ENCODE data around the gene SREBF1.

SREBF1 gene

DNA sequence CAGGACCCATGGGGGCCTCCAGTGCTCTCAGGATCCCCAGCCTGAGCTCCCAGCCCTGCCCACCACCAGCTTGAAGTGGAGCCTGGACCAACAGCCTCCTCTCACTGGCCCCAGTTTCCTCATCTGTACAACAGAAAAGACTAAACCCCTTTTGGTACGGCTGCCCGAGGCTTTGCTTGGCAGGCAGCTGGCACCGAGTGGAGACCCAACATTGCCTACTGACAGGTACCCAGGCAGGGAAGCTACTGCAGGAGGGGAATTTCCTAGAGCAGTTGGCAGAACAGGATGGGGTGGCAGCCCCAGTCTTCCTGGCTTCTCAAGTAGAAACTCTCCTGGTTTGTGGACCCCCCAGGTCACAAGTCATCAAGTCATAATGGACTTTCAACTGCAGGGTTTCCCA is 14.2 kb downstream of the SREBF1 start:
- no peak for DNase-seq

DNA sequence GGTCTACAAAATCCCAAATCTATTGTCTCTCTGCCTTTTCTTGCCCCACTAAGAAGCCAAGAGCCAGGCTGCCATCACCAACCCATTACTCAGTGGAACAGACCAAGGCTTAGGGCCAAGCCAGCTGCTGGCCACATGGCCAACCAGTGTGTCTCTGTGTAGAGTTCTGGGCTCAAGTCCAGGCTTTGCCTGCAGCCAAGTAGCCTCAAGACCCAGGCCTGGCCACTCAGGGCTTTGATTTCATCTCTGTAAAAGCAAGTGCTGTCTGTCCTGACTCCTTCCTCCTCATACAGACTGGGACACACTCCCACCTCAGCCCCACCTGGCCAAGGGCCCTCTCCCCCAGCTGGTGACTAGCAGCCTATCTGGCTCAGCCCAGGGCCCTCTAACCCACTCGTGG is 14.6 kb downstream of the SREBF1 start:
- no peak for DNase-seq

- no peak for DNase-seq
Measured at GRCh38 chr17:17820463-17821158, 16.2 kb downstream of the SREBF1 start.

GRCh38 chr17:17820046-17820445 is 16.7 kb downstream of the SREBF1 start:
- DNase-seq = no peak

GRCh38 chr17:17819561-17819995 is 17.2 kb downstream of the SREBF1 start:
- peak in 1 of 4 experiments; percentile 11 for DNase-seq

- no peak for DNase-seq
Measured at GRCh38 chr17:17819111-17819510, 17.7 kb downstream of the SREBF1 start.

DNA sequence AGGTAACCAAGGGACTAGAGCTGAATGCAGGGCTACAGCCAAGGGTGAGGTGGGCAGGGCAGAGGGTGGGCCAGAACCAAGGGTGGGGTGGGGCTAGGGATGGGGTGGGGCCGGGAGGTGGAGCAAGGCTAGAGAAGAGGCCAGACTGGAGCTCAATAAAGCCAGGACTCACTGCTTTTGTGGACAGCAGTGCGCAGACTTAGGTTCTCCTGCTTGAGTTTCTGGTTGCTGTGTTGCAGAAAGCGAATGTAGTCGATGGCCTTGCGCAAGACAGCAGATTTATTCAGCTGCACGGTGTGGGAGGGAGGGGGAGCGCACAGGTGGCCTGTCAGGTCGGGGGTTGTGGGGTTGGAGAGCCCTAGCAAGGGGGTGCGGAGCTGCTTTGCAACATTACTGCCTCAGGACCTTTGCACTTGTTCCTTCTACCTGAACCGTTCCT is 18.7 kb downstream of the SREBF1 start:
- DNase-seq = no peak

DNA sequence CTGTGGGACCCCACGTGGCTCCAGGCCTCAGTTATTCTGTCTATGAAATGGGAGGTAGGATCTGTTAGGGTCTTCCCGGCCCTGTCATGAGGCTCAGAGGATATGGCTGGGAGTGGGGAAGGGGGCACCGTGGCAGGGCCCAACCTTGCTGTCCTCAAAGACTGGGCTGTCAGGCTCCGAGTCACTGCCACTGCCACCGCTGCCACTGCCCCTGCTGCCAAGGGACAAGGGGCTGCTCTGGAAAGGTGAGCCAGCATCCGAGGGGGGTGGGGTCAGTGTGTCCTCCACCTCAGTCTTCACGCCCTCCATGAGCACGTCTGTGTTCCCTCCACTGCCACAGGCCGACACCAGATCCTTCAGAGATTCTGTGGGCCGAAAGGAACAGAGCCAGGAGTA is 19.2 kb downstream of the SREBF1 start:
- DNase-seq = no peak

DNA sequence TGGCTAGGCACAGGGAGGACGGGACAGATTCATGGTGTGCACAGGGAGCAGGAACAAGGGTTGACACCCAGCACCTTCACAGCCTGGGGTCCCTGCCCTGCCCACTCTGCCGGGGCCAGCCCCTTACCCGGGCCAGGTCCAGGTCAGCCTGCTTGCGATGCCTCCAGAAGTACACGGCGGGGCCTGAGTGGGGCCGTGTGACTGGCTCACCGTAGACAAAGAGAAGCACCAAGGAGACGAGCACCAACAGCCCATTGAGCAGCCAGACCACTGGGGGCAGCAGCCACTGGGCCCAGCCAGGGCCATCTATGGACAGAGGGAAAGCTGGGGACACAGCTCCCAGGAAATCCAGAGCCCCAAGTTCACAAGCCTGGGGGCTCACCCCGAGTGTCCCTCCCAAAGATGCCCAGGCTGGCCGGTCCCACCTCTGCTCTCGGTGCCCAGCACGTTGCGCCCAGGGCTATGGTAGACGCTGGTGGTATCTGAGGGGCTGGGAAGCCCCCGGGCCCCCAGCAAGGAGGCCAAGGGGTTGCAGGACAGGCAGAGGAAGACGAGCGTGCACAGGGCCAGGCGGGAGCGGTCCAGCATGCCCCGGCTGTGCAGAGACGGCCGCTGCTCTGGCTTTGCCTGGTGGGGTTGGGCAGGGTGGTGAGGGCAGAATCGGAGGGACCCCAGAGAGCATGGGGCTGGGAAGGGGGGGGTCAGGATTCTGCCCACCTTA is 19.8 kb downstream of the SREBF1 start:
- no peak for DNase-seq

GRCh38 chr17:17816240-17816814 is 20.5 kb downstream of the SREBF1 start:
- no peak for DNase-seq

DNA sequence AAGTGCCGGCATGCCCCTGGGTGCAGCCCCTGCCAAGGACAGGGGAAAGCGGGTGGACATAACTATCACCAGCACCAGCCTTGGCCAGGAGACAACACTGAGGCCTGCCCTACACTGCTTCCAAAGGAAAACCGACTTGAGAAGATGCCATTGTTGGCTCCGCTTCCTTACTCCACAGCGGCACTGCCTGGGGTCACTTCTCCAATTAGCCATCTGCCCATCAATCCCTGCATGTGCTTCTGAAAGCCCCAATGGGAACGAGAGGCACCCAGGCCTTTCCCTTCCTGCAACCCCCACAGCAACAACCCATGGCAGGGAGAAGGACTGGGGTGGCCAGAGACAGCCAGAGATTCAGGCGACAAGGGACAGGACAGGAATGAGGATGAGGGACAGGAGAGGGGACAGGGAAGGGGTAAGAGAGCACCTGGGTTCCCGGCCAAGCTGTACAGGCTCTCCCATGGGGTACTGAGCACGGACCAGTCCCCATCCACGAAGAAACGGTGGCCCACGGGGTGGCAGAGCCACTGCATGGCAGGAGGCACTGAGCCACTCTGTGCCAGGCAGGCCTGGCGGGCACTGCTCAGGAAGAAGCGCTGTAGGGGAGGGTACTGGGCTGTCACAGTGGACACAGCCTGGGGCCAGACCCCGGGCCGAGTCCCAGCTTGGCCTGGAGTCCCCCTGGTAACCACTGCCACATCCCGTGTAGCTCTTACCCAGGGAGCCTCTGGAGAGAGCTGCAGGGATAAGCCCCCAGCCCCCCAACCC is 21.2 kb downstream of the SREBF1 start:
- no peak for DNase-seq

- no peak for DNase-seq
Measured at GRCh38 chr17:17815062-17815406, 21.8 kb downstream of the SREBF1 start.

DNA sequence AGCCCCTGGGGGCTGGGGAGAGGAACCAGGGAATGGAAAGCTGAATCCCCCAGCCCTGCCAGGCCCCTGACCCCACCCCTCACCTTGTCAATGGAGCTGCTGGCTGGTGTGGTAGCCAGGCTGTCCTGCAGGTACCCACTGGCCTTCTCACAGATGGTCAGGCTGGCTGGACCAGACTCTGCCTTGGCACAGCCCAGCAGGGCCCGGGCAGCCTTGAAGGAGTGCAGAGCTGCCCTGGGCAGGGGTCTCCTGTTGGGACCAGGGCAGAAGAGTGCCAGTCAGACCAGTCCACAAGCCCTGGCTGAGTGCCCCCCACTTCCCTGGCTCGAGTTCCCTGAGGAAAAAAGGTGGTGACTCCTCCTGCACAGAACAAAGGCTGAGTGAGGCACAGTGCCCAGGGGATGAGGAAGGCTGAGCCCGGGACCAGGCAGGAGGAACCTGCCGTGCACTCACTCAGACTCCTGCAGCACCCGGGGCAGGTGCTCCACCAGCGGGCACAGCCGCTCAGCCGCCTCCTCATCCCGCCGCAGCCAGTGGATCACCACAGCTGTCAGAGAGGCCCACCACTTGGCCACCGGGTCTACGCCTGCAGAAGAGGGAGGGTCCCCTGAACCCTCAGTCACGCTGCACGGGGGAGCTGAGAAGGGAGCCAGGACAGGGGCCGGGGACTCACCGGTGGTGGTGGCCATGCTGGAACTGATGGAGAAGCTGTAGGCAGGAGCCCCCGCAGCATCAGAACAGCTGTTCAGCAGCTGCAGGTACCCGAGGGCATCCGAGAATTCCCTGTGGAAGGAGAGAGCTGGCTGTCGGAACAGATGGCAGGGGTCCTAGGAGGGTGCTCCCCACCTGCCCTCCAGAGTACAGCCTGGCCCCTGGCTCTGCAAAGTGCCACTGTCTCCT is 22.4 kb downstream of the SREBF1 start:
- DNase-seq = no peak

- DNase-seq = no peak
Measured at GRCh38 chr17:17813725-17814095, 23.1 kb downstream of the SREBF1 start.

DNA sequence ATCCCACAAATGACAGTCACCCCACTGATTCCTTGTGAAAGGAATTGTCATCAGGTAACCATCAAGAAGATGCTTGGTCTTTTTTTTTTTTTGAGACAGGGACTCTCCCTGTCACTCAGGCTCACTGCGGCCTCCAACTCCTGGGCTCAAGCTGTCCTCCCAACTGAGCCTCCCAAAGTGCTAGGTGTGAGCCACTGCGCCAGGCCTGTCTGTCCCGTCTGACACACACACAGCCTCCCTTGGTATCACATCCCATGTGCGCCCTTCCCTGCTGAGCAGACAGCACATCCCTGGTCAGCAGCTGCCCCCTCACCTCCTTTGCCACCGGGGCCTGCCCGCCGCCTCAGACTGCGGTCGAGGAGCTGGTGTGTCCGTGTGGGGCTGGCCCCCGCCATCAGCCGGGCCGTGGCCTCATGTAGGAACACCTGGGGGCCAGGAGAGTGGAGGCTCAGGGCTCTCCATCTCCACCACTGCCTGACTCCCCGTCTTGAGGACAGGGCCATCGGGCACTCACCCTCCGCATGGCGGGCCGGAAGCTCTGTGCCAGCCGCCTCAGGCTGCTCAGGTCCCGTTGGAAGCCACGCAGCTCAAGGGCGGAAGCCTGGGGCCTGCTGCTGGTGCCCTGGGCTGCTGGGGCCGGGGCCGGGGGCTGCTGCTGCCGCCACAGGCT is 23.6 kb downstream of the SREBF1 start:
- no peak for DNase-seq

DNA sequence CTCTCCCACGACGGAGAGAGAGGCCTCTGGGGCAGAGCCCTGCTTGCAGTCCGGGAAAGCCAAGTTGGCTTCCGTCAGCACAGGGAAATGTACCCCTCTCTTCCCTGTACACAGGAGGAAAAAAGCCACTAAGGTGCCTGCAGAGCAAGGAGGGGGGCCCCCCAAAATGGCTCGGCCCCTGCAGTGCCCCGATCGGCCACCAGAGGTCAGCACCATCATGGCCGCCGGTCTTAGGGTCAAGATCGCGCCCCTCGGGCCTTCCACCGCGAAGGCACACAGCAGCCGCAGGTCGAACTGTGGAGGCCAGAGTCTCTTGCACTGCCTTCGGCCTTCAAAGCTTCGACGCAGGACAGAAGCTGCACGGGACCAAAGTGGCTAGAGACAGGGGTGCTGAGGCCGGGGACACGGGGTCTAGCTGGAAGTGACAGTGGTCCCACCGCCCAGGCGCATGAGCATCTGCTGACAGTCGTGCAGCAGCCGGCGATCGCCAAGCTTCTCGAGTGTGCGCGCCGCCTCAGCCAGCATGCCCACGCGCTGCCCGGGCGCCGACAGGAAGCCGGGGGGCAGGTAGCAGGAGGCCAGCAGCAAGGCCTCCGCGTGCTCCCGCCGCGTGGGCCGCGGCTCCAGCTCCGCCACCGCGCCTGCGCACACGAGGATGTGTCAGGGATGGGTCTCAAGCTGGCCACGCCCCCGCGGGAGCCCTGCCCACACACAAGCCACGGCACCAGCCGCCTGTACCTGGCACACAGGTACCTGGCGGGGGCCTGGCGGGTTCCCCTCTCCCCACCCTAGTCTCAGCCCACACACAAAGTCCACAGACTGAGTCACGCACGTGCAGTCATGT is 24.4 kb downstream of the SREBF1 start:
- peak; percentile 49 to 72 (median 61) for DNase-seq

- no peak for DNase-seq
Measured at GRCh38 chr17:17811381-17812210, 25.2 kb downstream of the SREBF1 start.

DNA sequence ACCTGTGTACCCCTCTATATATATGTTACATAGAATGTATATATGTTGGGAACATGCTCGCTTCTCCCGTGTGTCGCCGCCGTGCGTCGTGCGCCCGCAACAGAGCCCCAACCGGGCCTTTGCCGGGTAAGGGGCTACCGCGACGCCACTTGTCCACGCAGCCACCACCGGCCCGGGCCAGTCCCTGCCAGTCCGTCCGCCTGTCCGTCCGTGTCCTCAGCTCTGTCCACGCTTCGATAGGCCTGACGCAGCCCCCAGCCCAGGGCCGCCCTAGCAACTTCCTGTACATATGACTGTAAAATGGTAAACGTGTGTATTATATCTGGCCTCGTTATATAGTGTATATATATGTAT is 25.9 kb downstream of the SREBF1 start:
- DNase-seq = no peak

DNA sequence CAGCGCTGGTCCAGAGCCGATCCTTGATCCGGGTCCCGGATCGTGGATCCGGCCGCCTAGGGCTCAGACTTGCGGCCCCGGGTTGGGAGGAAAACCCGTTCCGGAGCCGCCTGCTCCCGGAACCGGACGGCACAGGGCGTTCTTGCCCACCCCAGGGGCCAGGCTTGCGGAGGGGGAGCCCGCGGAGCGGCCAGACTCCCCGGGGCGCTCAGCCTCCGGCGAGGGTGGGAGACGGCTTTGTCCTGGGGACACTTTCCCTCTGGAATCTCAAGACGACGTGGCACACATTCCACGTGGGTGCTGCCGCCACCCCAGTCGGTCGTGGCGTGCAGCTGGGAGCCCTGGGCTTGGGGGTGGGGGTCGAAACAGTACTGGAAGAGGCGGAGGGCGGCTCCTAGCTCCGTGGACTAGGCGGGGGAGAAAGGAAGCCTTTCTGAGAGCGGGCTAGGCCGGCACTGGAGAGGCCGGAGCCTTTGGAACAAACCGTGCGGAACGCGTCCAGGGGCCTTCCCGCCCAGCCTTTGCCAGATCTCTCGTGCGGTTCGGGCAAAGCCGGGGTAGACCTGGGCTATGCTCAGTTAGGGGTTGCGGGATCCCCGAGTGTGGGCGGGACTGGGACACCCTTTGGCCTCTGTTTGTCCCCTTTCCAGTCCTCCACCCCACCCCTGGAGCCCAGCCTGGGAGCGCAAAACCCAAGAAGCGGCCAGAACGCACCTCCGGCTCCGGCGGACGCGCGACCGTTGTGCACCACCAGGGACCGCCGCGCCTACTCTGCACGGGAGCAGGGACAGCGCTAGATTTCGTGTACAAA is 26.5 kb downstream of the SREBF1 start:
- DNase-seq = no peak

All from activated naive CD4-positive, alpha-beta T cell (primary cell).